ENCODE data around the gene FAM89A. TPM values are rescaled to one million over a fixed set of nuclear protein-coding genes. Genes with fewer than 3 reads are reported as not detected.
"Not testable (repeated sequence)": the region's sequence is repeated elsewhere in the genome, so short reads cannot be mapped to it uniquely, and the experiment has no call there.

The FAM89A gene
- total and polyA plus RNA-seq, 2 donors (not counting 1 experiment from before 2014, with no cell fraction given) = 3.2 to 6.1 TPM

DNA sequence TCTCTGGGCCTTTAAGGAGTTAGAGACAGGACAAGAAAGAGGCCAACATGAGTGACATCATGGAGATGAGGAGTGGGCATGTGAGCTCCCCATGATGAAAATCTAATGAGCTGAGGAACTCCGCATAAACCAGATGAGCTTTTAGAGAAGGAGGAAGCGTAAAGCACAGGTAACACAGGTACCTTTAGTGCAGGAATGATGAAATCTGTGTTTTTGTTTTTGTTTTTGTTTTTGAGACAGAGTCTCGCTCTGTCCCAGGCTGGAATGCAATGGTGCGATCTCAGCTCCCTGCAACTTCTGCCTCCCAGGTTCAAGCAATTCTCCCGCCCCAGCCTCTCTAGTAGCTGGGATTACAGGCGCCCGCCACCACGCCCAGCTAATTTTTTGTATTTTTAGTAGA is 12.7 kb upstream of the FAM89A start:
- no peak overlapping the region for H3K27ac ChIP-seq (ENCODE audit: low read length in 2 of 2)
- no peak overlapping the region for H2AFZ ChIP-seq (ENCODE audit: insufficient read depth, low read depth, low read length, poor library complexity, severe bottlenecking)
- H3K4me1 ChIP-seq (ENCODE audit: control insufficient read depth in 2 of 2, insufficient read depth in 2 of 2, low read length in 2 of 2) = peaks cover 12 to 14% of the 10 kb centered on the region in 2 donors
- no peak for DNase-seq
- no peak overlapping the region for H3K9ac ChIP-seq (ENCODE audit: low read length)
- H3K9me3 ChIP-seq (ENCODE audit: control extremely low read depth in 1 of 3, control insufficient read depth in 2 of 3, insufficient read depth in 1 of 3, low read length in 2 of 3) = no peaks in the 10 kb centered on the region
- H3K27me3 ChIP-seq (replicated peaks in 1 of 4; ENCODE audit: control extremely low read depth in 1 of 4, control insufficient read depth in 3 of 4, insufficient read depth in 4 of 4, low read length in 3 of 4) = no peaks in the 10 kb centered on the region
- no peak overlapping the region for H3K4me2 ChIP-seq (replicated peaks; ENCODE audit: low read depth, low read length, poor library complexity, severe bottlenecking)
- Mint-ChIP-seq H3K4me3 (peak overlapping the region; percentile 27), H3K4me1 (peaks cover 21% of the 10 kb centered on the region), H3K9me3 (ENCODE audit: insufficient read depth) (no peaks in the 10 kb centered on the region), H3K27ac (no peak overlapping the region), H3K27me3 (no peaks in the 10 kb centered on the region)
- POLR2A ChIA-PET = no interaction called here
- no peak overlapping the region for H3K4me3 ChIP-seq (ENCODE audit: control extremely low read depth in 1 of 5, extremely low read depth in 1 of 5, insufficient read depth in 1 of 5, low read depth in 2 of 5, low read length in 4 of 5)
- no peaks in the 10 kb centered on the region for H3K79me2 ChIP-seq (ENCODE audit: control insufficient read depth, insufficient read depth, low read length)
- no peak for TF ChIP-seq EZH2 (IDR thresholded peaks at IDR 0.05; ENCODE audit: borderline replicate concordance, insufficient read depth, low read depth, low read length, poor library complexity, severe bottlenecking)
- TF ChIP-seq, protein P1, sequence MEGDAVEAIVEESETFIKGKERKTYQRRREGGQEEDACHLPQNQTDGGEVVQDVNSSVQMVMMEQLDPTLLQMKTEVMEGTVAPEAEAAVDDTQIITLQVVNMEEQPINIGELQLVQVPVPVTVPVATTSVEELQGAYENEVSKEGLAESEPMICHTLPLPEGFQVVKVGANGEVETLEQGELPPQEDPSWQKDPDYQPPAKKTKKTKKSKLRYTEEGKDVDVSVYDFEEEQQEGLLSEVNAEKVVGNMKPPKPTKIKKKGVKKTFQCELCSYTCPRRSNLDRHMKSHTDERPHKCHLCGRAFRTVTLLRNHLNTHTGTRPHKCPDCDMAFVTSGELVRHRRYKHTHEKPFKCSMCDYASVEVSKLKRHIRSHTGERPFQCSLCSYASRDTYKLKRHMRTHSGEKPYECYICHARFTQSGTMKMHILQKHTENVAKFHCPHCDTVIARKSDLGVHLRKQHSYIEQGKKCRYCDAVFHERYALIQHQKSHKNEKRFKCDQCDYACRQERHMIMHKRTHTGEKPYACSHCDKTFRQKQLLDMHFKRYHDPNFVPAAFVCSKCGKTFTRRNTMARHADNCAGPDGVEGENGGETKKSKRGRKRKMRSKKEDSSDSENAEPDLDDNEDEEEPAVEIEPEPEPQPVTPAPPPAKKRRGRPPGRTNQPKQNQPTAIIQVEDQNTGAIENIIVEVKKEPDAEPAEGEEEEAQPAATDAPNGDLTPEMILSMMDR (IDR thresholded peaks at IDR 0.05) = no peak
- WGBS (ENCODE audit: insufficient coverage) = 97% methylated on average over 4 of the region's 8 CpGs
- CTCF ChIA-PET = interaction anchor here (1.2 kb wide), 1 partner anchor 14 kb away, joined by 3 read pairs; no protein-coding TSS in a partner anchor
- no peaks in the 10 kb centered on the region for H4K20me1 ChIP-seq (ENCODE audit: control insufficient read depth, insufficient read depth, low read length, poor library complexity, severe bottlenecking)
- ATAC-seq (ENCODE audit: low read depth) = no peak
- no peaks in the 10 kb centered on the region for H3K36me3 ChIP-seq (replicated peaks in 1 of 2; ENCODE audit: control extremely low read depth in 1 of 2, control insufficient read depth in 1 of 2, extremely low read depth in 1 of 2, insufficient read depth in 2 of 2, low read length in 1 of 2)
- intact Hi-C loops (cut with micrococcal nuclease) = no loop called here

DNA sequence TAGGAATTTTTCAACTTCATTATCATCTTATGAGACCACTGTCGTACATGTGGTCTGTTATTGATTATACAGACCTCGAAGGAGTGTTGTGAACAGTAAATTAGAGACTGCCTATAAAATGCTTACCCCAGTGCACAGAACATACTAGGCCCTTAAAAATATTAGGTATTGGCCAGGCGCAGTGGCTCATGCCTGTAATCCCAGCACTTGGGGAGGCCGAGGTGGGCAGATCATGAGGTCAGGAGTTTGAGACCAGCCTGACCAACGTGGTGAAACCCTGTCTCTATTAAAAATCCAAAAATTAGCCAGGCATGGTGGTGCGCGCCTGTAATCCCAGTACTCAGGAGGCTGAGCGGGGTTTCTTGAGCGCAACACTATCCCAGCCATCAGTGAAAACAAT is 10.9 kb upstream of the FAM89A start:
- H3K4me3 Mint-ChIP-seq; H3K79me2 ChIP-seq (ENCODE audit: control insufficient read depth, insufficient read depth, low read length); H2AFZ ChIP-seq (ENCODE audit: insufficient read depth, low read depth, low read length, poor library complexity, severe bottlenecking); H3K36me3 ChIP-seq (replicated peaks in 1 of 2; ENCODE audit: control extremely low read depth in 1 of 2, control insufficient read depth in 1 of 2, extremely low read depth in 1 of 2, insufficient read depth in 2 of 2, low read length in 1 of 2); H3K9ac ChIP-seq (ENCODE audit: low read length); DNase-seq; H3K4me2 ChIP-seq (replicated peaks; ENCODE audit: low read depth, low read length, poor library complexity, severe bottlenecking); H3K9me3 Mint-ChIP-seq (ENCODE audit: insufficient read depth); intact Hi-C loops (cut with micrococcal nuclease); CTCF ChIA-PET; ATAC-seq (ENCODE audit: low read depth); H3K27me3 ChIP-seq (replicated peaks in 1 of 4; ENCODE audit: control extremely low read depth in 1 of 4, control insufficient read depth in 3 of 4, insufficient read depth in 4 of 4, low read length in 3 of 4); H3K9me3 ChIP-seq (ENCODE audit: control extremely low read depth in 1 of 3, control insufficient read depth in 2 of 3, insufficient read depth in 1 of 3, low read length in 2 of 3); H3K27ac ChIP-seq (ENCODE audit: low read length in 2 of 2); H3K4me3 ChIP-seq (ENCODE audit: control extremely low read depth in 1 of 5, extremely low read depth in 1 of 5, insufficient read depth in 1 of 5, low read depth in 2 of 5, low read length in 4 of 5); H3K27ac Mint-ChIP-seq; H4K20me1 ChIP-seq (ENCODE audit: control insufficient read depth, insufficient read depth, low read length, poor library complexity, severe bottlenecking); POLR2A ChIA-PET: not testable (repeated sequence)
- Mint-ChIP-seq H3K27me3 (peaks cover 10% of the 10 kb centered on the region), H3K4me1 (peaks cover 21% of the 10 kb centered on the region)
- WGBS (ENCODE audit: insufficient coverage) = 98% methylated on average over 7 of the region's 9 CpGs
- H3K4me1 ChIP-seq (ENCODE audit: control insufficient read depth in 2 of 2, insufficient read depth in 2 of 2, low read length in 2 of 2) = peaks cover 12 to 14% of the 10 kb centered on the region in 2 donors

All from B cell (primary cell).